ENCODE measurements around the gene CAPSL.

DNA sequence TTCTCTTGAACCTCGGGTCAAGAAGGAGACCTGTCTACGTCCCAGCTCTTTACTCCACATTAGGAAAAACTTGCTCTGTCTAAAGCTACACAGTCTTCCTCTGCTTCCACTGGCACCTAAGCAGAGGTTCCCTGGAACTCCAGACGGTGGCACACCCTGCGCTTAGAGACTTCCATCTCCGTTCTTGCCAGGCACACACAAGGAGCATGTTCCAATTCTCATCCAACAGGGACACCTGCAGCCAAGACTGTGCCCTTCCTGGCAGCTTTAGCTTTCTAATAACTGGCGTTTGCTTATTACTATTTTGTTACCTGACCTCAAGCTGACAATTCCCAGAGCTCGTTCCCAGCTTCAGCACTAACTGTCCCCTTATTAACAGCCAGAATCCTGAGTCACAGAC lies 16.0 kb downstream of the CAPSL start:
- TF ChIP-seq BACH2 (CRISPR knock-in tag; IDR thresholded peaks at IDR 0.05; ENCODE audit: borderline replicate concordance) (no peak), ESRRG (CRISPR knock-in tag; IDR thresholded peaks at IDR 0.05) (no peak), ZNF70 (CRISPR knock-in tag; IDR thresholded peaks at IDR 0.05) (no peak), RARB (CRISPR knock-in tag; IDR thresholded peaks at IDR 0.05) (no peak), OSR1 (CRISPR knock-in tag; IDR thresholded peaks at IDR 0.05) (no peak), ZFP30 (CRISPR knock-in tag; IDR thresholded peaks at IDR 0.05) (no peak), PATZ1 (CRISPR knock-in tag; IDR thresholded peaks at IDR 0.05; ENCODE audit: borderline replicate concordance) (no peak), PPARA (CRISPR knock-in tag; IDR thresholded peaks at IDR 0.05; ENCODE audit: borderline replicate concordance) (no peak), ZNF8 (CRISPR knock-in tag; IDR thresholded peaks at IDR 0.05) (no peak), SNAI2 (CRISPR knock-in tag; IDR thresholded peaks at IDR 0.05) (no peak)

Data from SK-N-SH treated with all-trans-retinoic acid at 6 μM for 48 hours (cell line).